ENCODE results near the gene S100A7A.
"Not testable (repeated sequence)": the region's sequence is repeated elsewhere in the genome, so short reads cannot be mapped to it uniquely, and the experiment has no call there.

Gene S100A7A

GRCh38 chr1:153395136-153395685 is 21.1 kb upstream of the S100A7A start:
- DNase-seq (ENCODE audit: low read depth): peak; percentile 22

- DNase-seq (ENCODE audit: low read depth): no peak
Observed at GRCh38 chr1:153395776-153396175, 20.5 kb upstream of the S100A7A start.

- DNase-seq (ENCODE audit: low read depth): no peak
Observed at GRCh38 chr1:153396461-153396860, 19.9 kb upstream of the S100A7A start.

GRCh38 chr1:153397051-153397923 is 19.0 kb upstream of the S100A7A start:
- no peak for DNase-seq (ENCODE audit: low read depth)

- DNase-seq (ENCODE audit: low read depth): no peak
Observed at GRCh38 chr1:153397924-153398651, 18.2 kb upstream of the S100A7A start.

- no peak for DNase-seq (ENCODE audit: low read depth)
Observed at GRCh38 chr1:153399401-153400055, 16.8 kb upstream of the S100A7A start.

GRCh38 chr1:153400244-153400643 is 16.1 kb upstream of the S100A7A start:
- peak; percentile 43 for DNase-seq (ENCODE audit: low read depth)

GRCh38 chr1:153401461-153401860 is 14.9 kb upstream of the S100A7A start:
- no peak for DNase-seq (ENCODE audit: low read depth)

GRCh38 chr1:153402226-153402625 is 14.1 kb upstream of the S100A7A start:
- no peak for DNase-seq (ENCODE audit: low read depth)

GRCh38 chr1:153403421-153404085 is 12.8 kb upstream of the S100A7A start:
- DNase-seq (ENCODE audit: low read depth): no peak

- no peak for DNase-seq (ENCODE audit: low read depth)
Observed at GRCh38 chr1:153404086-153404635, 12.2 kb upstream of the S100A7A start.

GRCh38 chr1:153404768-153405167 is 11.6 kb upstream of the S100A7A start:
- DNase-seq (ENCODE audit: low read depth): peak; percentile 38

GRCh38 chr1:153405825-153406599 is 10.3 kb upstream of the S100A7A start:
- DNase-seq (ENCODE audit: low read depth): not testable (repeated sequence)

- DNase-seq (ENCODE audit: low read depth): not testable (repeated sequence)
Observed at GRCh38 chr1:153407274-153407673, 9.0 kb upstream of the S100A7A start.

- not testable (repeated sequence) for DNase-seq (ENCODE audit: low read depth)
Observed at GRCh38 chr1:153413961-153414360, 2.4 kb upstream of the S100A7A start.

GRCh38 chr1:153417136-153417888 is 992 bp downstream of the S100A7A start:
- no peak for DNase-seq (ENCODE audit: low read depth)

- DNase-seq (ENCODE audit: low read depth): not testable (repeated sequence)
Observed at GRCh38 chr1:153418758-153419435, 2.6 kb downstream of the S100A7A start.

- not testable (repeated sequence) for DNase-seq (ENCODE audit: low read depth)
Observed at GRCh38 chr1:153419436-153419793, 3.1 kb downstream of the S100A7A start.

- no peak for DNase-seq (ENCODE audit: low read depth)
Observed at GRCh38 chr1:153420306-153420705, 4.0 kb downstream of the S100A7A start.

All from ELR (cell line).